Karpas-422 (cell line): ENCODE data around the gene CYP27C1. TPM values are rescaled to one million over a fixed set of nuclear protein-coding genes. Genes with fewer than 3 reads are reported as not detected.
"Not testable (repeated sequence)": the region's sequence is repeated elsewhere in the genome, so short reads cannot be mapped to it uniquely, and the experiment has no call there.

ENCODE experiments used
- DNase-seq: peaks from one replicate; pipeline ENCODE4 v3.0.0-alpha.2; 2015
- H2AFZ ChIP-seq: fragments of 200-600 bp; sonication (generic); 2 replicates; pipeline ENCODE4 v1.6.1; 2014; ENCODE audit warnings: antibody characterized with exemption, low read length, mixed read lengths
- H3K27ac ChIP-seq: fragments of 200-600 bp; sonication (generic); 2 replicates; pipeline ENCODE4 v1.5.1; 2014; ENCODE audit warnings: mild to moderate bottlenecking, low read length, moderate library complexity
- H3K27me3 ChIP-seq: fragments of 200-600 bp; sonication (generic); 2 replicates; pipeline ENCODE4 v1.6.1; 2014; ENCODE audit warnings: low read length, mixed read lengths
- H3K36me3 ChIP-seq: fragments of 200-600 bp; sonication (generic); 2 replicates; pipeline ENCODE4 v1.6.1; 2014; ENCODE audit warnings: low read length, mixed read lengths; ENCODE audit not compliant: insufficient read depth
- H3K4me1 ChIP-seq: fragments of 200-600 bp; sonication (generic); 2 replicates; pipeline ENCODE4 v1.6.1; 2014; ENCODE audit warnings: mild to moderate bottlenecking, low read length, mixed read lengths
- H3K4me2 ChIP-seq: fragments of 200-600 bp; sonication (generic); 2 replicates; pipeline ENCODE4 v1.6.1; 2014; ENCODE audit warnings: low read length, low read depth, mild to moderate bottlenecking; ENCODE audit not compliant: poor library complexity, severe bottlenecking
- H3K4me3 ChIP-seq: fragments of 200-600 bp; sonication (generic); 2 replicates; pipeline ENCODE4 v1.5.1; 2014; ENCODE audit warnings: mild to moderate bottlenecking, antibody characterized with exemption, low read length, mixed read lengths
- H3K79me2 ChIP-seq: fragments of 200-600 bp; sonication (generic); 2 replicates; pipeline ENCODE4 v1.6.1; 2014; ENCODE audit warnings: mild to moderate bottlenecking, low read length, mixed read lengths
- H3K9ac ChIP-seq: fragments of 200-600 bp; sonication (generic); 2 replicates; pipeline ENCODE4 v1.6.0; 2014; ENCODE audit warnings: low read length
- H3K9me2 ChIP-seq: fragments of 200-600 bp; sonication (generic), shearing (Covaris generic); replicated peaks from 2 replicates; pipeline ENCODE4 v1.6.0; 2014; ENCODE audit warnings: mild to moderate bottlenecking, low read length, moderate library complexity; ENCODE audit not compliant: insufficient read depth
- H3K9me3 ChIP-seq: fragments of 300-700, 200-600 bp; sonication (generic); 2 replicates; pipeline ENCODE4 v1.6.1; 2014; ENCODE audit warnings: low read length, mixed read lengths
- H4K20me1 ChIP-seq: fragments of 200-600 bp; sonication (generic); 2 replicates; pipeline ENCODE4 v1.6.1; 2014; ENCODE audit warnings: mild to moderate bottlenecking, antibody characterized with exemption, low read length, low read depth; ENCODE audit not compliant: insufficient read depth
- total RNA-seq: library from RNA; depleted of rRNA; stranded (reverse); fragments of >200 nt; shearing (Covaris generic); gene quantifications from 2 replicates; pipeline ENCODE4 v1.2.3, GENCODE V29; 2014; ENCODE audit warnings: low replicate concordance

The CYP27C1 gene
- total RNA-seq, 1 experiment from 2014 or later, result not detected

DNA sequence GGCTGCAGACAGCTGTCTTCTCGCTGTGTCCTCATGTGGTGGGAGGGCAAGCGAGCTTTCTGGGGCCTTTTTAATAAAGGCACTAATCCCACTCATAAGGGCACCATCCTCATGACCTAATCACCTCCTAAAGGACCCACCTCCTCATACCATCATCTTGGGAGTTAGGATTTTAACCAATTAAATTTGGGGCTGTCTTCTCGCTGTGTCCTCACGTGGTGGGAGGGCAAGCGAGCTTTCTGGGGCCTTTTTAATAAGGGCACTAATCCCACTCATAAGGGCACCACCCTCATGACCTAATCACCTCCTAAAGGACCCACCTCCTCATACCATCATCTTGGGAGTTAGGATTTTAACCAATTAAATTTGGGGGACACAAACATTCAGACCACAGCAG is 7.2 kb upstream of the CYP27C1 start:
- DNase-seq, result peak; percentile 22
- not testable (repeated sequence) for H2AFZ ChIP-seq, H3K4me1 ChIP-seq, H3K9ac ChIP-seq, H3K9me3 ChIP-seq, H3K79me2 ChIP-seq, H3K27me3 ChIP-seq, H3K36me3 ChIP-seq, H3K9me2 ChIP-seq, H3K4me2 ChIP-seq, H4K20me1 ChIP-seq, H3K4me3 ChIP-seq, H3K27ac ChIP-seq

DNA sequence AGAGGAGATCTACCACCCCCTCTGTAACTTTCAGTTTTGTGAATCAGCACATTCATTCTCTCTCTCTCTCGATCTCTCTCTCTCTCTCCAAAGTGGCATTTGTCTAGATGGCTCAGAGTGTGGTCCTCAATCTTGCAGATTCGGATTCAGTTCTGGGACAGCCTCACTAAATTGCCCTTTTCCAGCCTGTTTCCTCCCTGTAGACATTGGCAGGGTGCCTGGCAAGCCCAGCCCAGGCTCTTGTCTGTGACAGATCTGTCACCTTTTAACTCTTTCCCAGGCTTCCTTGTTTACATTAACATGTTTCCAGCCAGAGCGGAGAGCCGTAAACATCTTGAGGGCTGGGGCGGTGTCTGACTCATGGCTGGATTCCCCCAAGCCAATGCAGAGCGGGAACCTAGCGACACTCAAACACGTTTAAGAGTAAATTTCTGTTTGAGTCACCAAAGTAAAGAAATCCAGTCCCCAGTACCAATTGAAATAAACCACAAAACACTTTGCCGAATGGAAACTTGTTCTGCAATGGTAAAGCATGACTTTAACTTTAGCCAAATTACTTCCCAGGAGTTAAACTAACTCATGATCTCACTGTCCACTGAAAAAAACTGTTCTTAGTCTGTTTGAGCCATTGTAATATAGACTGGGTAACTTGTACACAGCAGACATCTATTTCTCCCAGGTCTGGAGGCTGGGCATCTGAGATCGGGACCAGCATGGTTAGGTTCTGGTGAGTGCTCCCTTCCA is 6.6 kb upstream of the CYP27C1 start:
- Histone ChIP-seq H2AFZ (no peak overlapping the region), H3K9ac (no peak overlapping the region), H3K4me1 (no peaks in the 10 kb centered on the region)

DNA sequence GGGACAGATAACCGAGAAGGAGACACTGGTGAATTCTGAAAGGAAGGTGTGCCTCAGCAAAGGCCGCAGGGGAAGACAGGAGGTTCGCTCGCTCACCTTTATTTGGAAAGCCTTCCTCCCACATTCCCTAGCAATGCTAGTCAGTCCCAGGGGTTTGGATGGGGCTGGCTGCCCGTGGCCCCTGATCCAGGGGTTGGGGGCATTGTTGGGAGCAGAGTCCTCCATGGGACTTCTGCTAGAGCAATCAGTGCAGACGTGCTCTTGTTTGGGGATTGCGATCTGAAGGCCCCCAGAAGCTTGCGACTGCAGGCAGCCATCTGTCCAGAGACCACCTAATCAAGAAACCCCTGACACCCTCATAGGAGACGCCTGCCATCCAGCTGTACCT is 6.0 kb upstream of the CYP27C1 start:
- Histone ChIP-seq H3K27me3 (no peaks in the 10 kb centered on the region), H3K79me2 (no peaks in the 10 kb centered on the region), H3K9me2 (no peaks in the 10 kb centered on the region), H3K36me3 (no peaks in the 10 kb centered on the region), H2AFZ (no peak overlapping the region), H3K27ac (no peak overlapping the region), H3K9ac (no peak overlapping the region), H3K4me1 (no peaks in the 10 kb centered on the region), H4K20me1 (no peaks in the 10 kb centered on the region), H3K4me2 (no peak overlapping the region), H3K9me3 (no peaks in the 10 kb centered on the region), H3K4me3 (no peak overlapping the region)
- DNase-seq, result no peak

More for the DNA sequence above, 6.6 kb upstream of the CYP27C1 start:
- H3K4me3 ChIP-seq, result no peak overlapping the region
- no peaks in the 10 kb centered on the region for H4K20me1 ChIP-seq
- no peak for DNase-seq
- H3K9me3 ChIP-seq, result no peaks in the 10 kb centered on the region
- H3K27ac ChIP-seq, result no peak overlapping the region
- H3K79me2 ChIP-seq, result no peaks in the 10 kb centered on the region
- H3K27me3 ChIP-seq, result no peaks in the 10 kb centered on the region
- no peaks in the 10 kb centered on the region for H3K36me3 ChIP-seq
- no peak overlapping the region for H3K4me2 ChIP-seq
- H3K9me2 ChIP-seq, result no peaks in the 10 kb centered on the region

DNA sequence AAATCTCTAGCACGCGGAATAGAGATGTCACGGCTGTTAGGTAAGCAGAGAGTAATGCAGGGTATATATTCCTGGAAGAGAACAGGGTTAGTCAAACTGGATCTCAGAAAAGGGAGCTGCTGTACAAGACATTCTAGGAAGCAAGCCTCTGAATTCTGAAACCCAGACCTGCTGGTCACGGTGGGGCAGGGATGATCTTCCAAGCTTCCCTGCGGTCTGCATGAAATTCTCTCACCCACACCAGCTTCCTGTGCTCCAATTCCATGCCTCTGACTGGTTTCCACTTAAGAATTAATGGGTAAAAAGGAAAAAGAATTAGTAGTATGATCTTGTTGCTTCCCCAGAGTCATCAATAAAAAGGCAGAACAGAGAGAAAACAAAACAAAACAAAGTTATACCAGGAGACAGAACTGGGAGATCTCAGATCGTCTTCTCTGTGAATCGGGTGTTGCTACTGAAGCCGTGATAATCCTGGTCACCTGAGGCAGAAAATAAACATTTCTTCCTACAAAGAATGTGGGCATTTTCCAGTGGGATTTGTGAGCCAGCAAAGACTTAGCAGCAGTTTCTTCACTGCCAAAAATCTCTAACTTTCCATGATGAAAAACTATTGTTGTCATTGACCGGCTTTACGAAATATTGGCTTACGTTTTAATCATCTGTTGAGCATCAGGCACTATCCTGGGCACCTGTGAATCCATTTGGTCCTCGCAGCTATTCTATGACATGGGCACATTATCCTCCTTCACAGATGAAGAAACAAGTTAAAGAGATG is 5.3 kb upstream of the CYP27C1 start:
- Histone ChIP-seq H3K4me2 (no peak overlapping the region), H2AFZ (no peak overlapping the region), H3K27me3 (no peaks in the 10 kb centered on the region), H3K79me2 (no peaks in the 10 kb centered on the region), H3K9me2 (no peaks in the 10 kb centered on the region), H3K9me3 (no peaks in the 10 kb centered on the region), H3K4me1 (no peaks in the 10 kb centered on the region), H3K36me3 (no peaks in the 10 kb centered on the region), H3K4me3 (no peak overlapping the region), H3K9ac (no peak overlapping the region), H4K20me1 (no peaks in the 10 kb centered on the region), H3K27ac (no peak overlapping the region)
- no peak for DNase-seq

DNA sequence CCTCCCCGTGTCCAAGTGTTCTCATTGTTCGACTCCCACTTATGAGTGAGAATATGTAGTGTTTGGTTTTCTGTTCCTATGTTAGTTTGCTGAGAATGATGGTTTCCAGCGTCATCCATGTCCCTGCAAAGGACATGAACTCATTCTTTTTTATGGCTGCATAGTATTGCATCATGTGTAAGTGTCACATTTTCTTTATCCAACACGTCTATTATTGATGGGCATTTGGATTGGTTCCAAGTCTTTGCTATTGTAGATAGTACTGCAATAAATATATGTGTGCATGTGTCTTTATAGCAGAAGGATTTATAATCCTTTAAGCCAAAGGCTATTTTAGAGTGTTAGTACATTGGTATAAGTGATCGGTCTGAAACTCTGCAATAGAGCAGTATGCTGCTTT is 4.0 kb upstream of the CYP27C1 start:
- not testable (repeated sequence) for H3K79me2 ChIP-seq

DNA sequence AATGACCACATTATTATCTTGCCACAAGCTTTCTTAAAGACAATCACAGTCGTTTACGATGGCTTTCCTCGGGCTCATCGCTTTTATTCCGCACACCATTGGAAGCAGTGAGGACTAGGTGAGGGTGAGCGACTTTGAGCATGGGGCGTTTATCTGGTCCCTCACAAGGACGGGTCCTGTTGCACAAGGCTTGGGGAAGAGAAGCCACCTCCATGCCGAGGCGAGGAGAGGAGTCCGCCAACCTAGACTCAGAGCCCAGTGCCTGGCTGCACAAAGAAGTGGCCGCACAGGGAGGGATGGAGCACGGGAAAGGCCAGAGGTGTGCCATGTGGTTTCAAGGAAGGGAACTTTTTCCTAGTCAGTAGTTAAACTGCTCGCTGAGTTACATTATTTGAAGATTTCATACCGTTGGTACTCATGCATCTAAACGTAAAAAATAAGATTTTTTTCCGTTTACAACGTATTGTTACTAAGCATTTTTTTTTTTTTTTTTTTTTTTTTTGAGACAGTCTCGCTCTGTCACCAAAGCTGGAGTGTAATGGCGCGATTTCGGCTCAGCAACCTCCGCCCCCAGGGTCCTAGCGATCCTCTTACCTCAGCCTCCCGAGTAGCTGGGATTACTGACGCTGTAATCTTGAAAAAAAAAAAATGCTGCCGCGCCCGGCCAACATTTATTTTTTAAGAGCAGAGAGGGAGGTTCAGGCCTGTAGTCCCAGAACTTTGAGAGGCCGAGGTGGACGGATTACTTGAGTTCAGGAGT is 849 bp upstream of the CYP27C1 start:
- no peak overlapping the region for H3K27ac ChIP-seq
- no peak overlapping the region for H2AFZ ChIP-seq
- no peaks in the 10 kb centered on the region for H3K27me3 ChIP-seq
- no peaks in the 10 kb centered on the region for H3K36me3 ChIP-seq
- H4K20me1 ChIP-seq, result no peaks in the 10 kb centered on the region
- no peaks in the 10 kb centered on the region for H3K79me2 ChIP-seq
- H3K9ac ChIP-seq, result no peak overlapping the region
- H3K4me3 ChIP-seq, result no peak overlapping the region
- no peak for DNase-seq
- no peaks in the 10 kb centered on the region for H3K9me3 ChIP-seq
- H3K4me1 ChIP-seq, result no peaks in the 10 kb centered on the region
- H3K4me2 ChIP-seq, result no peak overlapping the region
- H3K9me2 ChIP-seq, result no peaks in the 10 kb centered on the region

More for the DNA sequence above, 4.0 kb upstream of the CYP27C1 start:
- H3K4me3 ChIP-seq, DNase-seq, H3K9ac ChIP-seq, H3K4me2 ChIP-seq, H3K4me1 ChIP-seq, H2AFZ ChIP-seq, H3K36me3 ChIP-seq, H4K20me1 ChIP-seq, H3K9me2 ChIP-seq, H3K9me3 ChIP-seq, H3K27me3 ChIP-seq, H3K27ac ChIP-seq: not testable (repeated sequence)

DNA sequence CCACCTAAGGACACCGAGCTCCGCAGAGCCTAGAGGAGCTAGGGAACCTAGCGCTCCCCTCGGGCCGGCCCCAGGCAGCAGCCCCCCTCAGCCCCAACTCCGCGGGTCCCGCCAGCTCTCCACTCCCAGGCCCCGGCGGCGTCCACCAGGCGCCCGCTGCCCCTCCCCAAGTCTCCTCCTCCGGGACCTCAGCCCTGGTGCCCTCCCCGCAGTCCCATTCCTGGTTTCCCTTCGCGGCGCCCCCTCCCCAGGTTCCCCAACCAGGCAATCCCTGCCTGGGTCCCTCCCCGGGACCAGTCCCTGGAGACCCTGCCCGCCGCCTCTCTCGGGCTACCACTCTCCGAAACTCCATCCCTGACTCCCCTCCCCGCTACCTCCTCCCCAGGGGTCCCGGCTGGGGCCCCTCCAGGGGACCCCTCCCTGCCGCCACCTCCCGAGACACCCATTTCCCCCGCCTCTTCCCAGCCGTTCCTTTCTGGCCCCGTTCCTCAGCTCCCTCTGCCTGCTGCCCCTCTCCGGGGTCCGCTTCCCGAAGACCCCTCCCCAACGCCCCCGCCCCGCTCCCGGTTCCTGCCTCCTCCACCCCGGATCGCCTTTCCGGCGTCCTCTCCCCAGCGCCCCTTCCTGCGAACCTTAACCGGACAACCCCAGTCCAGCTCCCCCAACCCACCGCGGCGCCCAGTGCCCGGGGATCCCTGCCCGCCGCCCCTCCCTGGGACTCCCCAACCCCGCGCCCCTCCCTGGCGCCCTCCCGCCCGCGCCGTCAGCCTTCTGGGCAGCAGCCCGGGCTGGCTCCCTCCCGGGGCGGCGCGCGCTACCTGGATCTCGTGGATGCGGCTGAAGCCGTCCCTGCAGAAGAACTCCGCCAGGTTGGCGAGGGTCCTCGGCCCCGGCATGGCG is 678 bp downstream of the CYP27C1 start:
- Histone ChIP-seq H3K36me3 (no peaks in the 10 kb centered on the region), H3K9ac (no peak overlapping the region), H3K9me2 (no peaks in the 10 kb centered on the region), H3K4me1 (no peaks in the 10 kb centered on the region), H3K27ac (no peak overlapping the region), H2AFZ (no peak overlapping the region), H3K27me3 (no peaks in the 10 kb centered on the region), H3K79me2 (no peaks in the 10 kb centered on the region), H3K4me3 (no peak overlapping the region), H3K9me3 (no peaks in the 10 kb centered on the region), H3K4me2 (no peak overlapping the region), H4K20me1 (no peaks in the 10 kb centered on the region)
- no peak for DNase-seq
